ES-I3 (cell line): ENCODE measurements around the gene SRPK3.

ENCODE experiments used
- H3K36me3 ChIP-seq: 2 replicates; pipeline ENCODE4 v1.6.1; 2013; ENCODE audit warnings: mild to moderate bottlenecking, low read length, control low read depth, moderate library complexity; ENCODE audit not compliant: insufficient read depth
- H3K4me1 ChIP-seq: 2 replicates; pipeline ENCODE4 v1.6.1; 2013; ENCODE audit warnings: mild to moderate bottlenecking, control low read depth, low read length; ENCODE audit not compliant: insufficient read depth
- H3K9ac ChIP-seq: 2 replicates; pipeline ENCODE4 v1.6.1; 2013; ENCODE audit warnings: low read depth, mild to moderate bottlenecking, low read length, moderate library complexity
- H3K9me3 ChIP-seq: 2 replicates; pipeline ENCODE4 v1.6.1; 2013; ENCODE audit warnings: mild to moderate bottlenecking, low read length, moderate library complexity; ENCODE audit not compliant: control insufficient read depth, insufficient read depth

The SRPK3 gene

GRCh38 chrX:153778684-153779101 is 2.1 kb upstream of the SRPK3 start:
- no peaks in the 10 kb centered on the region for H3K4me1 ChIP-seq
- H3K9ac ChIP-seq = no peak overlapping the region
- no peaks in the 10 kb centered on the region for H3K36me3 ChIP-seq
- no peaks in the 10 kb centered on the region for H3K9me3 ChIP-seq

DNA sequence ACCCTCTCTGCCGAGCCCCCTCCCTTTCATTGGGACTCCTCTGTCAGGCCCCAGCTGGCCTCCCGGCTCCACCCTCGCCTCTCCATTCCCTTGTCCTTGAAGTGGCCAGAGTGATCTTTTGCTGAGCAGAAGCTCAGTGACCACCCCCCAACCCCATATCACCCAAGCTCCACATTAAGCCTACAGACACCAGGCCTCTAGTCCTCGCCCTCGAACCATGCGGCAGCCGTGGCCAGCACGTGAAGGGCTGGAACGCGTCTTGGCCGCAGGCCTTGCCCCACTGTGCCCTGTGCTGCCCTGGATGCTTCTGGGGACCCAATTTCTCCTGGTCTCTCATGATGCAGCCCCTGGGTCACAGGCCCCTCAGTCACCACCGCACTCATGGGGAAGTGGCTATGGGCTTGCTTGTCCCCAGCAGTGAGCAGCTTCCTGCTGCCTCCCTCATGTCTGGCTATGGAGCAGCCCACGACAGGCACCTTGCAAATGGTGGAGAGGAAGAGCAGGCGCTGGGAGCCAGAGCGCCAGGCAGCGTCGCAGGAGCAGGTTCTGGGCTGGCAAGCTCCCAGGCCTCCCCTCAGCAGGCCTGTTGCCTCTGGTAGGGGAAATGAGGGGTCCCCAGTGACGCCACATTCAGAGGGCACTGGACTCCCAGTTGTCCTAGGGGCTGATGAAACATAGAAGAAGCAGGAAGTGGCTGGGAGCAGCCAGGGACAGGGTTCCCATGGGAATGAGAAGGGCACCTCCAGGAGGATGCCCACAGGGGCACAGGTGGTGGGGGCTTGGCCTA is 757 bp upstream of the SRPK3 start:
- no peaks in the 10 kb centered on the region for H3K4me1 ChIP-seq
- no peaks in the 10 kb centered on the region for H3K9me3 ChIP-seq
- no peak overlapping the region for H3K9ac ChIP-seq
- no peaks in the 10 kb centered on the region for H3K36me3 ChIP-seq

GRCh38 chrX:153781428-153782047 is 697 bp downstream of the SRPK3 start:
- Histone ChIP-seq H3K36me3 (no peaks in the 10 kb centered on the region), H3K9me3 (no peaks in the 10 kb centered on the region), H3K9ac (no peak overlapping the region), H3K4me1 (no peaks in the 10 kb centered on the region)

GRCh38 chrX:153782313-153782712 is 1.5 kb downstream of the SRPK3 start:
- Histone ChIP-seq H3K36me3 (no peaks in the 10 kb centered on the region), H3K4me1 (no peaks in the 10 kb centered on the region), H3K9ac (no peak overlapping the region), H3K9me3 (no peaks in the 10 kb centered on the region)

DNA sequence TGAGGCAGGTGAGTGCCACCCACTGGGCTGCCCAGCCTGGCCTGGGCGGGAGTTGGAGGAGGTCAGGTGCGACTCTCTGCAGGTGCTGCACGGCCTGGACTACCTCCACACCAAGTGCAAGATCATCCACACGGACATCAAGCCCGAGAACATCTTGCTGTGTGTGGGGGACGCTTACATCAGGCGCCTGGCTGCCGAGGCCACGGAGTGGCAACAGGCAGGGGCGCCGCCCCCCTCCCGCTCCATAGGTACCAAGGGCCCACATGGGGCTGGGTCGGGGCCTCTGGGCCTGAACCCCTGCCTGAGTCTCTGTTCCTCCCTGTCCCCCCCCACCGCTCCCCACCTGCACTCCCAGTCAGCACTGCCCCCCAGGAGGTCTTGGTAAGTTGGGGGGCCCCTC is 2.0 kb downstream of the SRPK3 start:
- no peaks in the 10 kb centered on the region for H3K9me3 ChIP-seq
- H3K36me3 ChIP-seq = no peaks in the 10 kb centered on the region
- H3K9ac ChIP-seq = no peak overlapping the region
- H3K4me1 ChIP-seq = no peaks in the 10 kb centered on the region

GRCh38 chrX:153783378-153784013 is 2.7 kb downstream of the SRPK3 start:
- Histone ChIP-seq H3K9me3 (no peaks in the 10 kb centered on the region), H3K4me1 (no peaks in the 10 kb centered on the region), H3K36me3 (no peaks in the 10 kb centered on the region), H3K9ac (no peak overlapping the region)

- no peaks in the 10 kb centered on the region for H3K9me3 ChIP-seq
- no peaks in the 10 kb centered on the region for H3K4me1 ChIP-seq
- H3K36me3 ChIP-seq = no peaks in the 10 kb centered on the region
- no peak overlapping the region for H3K9ac ChIP-seq
These were observed 3.6 kb downstream of the SRPK3 start for GRCh38 chrX:153784325-153784967.

DNA sequence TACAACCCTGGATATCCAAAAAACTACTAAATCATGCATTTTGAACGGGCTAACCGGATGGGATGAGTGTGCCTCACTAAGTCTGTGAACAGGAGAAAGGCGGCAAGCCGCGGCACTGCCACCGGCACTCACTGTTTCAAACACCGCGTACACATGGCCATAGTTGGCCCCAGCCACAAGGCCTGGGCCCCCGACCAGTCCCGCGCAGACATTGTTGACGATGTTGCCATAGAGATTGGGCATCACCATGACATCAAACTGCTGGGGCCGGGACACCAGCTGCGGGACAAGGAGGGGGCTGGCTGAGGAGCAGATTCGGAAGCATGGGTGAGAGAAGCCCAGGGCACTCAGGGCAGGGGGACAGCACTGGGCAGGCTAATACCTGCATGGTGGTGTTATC is 5.8 kb downstream of the SRPK3 start:
- no peaks in the 10 kb centered on the region; the same call in 1 of the 2 replicates for H3K36me3 ChIP-seq
- no peaks in the 10 kb centered on the region for H3K4me1 ChIP-seq
- H3K9ac ChIP-seq = no peak overlapping the region
- H3K9me3 ChIP-seq = no peaks in the 10 kb centered on the region

DNA sequence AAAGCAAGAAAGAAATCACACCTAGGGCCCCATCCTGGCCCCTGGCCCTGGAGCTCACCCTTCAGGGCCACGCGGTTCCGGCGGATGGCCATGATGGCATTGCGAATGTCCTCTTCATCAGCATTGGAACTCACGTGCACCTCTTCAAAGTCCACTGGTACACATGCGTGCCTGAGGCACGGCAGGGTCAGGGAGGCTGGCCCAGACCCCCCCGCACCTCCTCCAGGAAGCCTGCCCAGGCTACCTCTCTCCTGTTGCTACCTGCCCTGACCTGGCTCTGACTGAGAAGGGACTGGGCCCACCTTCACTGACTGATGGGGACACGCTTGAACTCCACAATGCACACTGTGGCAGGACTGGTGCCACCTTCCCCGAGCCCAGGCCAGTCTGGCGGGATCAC is 8.8 kb downstream of the SRPK3 start:
- Histone ChIP-seq H3K9ac (no peak overlapping the region), H3K4me1 (no peaks in the 10 kb centered on the region), H3K36me3 (no peaks in the 10 kb centered on the region; the same call in 1 of the 2 replicates), H3K9me3 (no peaks in the 10 kb centered on the region)

DNA sequence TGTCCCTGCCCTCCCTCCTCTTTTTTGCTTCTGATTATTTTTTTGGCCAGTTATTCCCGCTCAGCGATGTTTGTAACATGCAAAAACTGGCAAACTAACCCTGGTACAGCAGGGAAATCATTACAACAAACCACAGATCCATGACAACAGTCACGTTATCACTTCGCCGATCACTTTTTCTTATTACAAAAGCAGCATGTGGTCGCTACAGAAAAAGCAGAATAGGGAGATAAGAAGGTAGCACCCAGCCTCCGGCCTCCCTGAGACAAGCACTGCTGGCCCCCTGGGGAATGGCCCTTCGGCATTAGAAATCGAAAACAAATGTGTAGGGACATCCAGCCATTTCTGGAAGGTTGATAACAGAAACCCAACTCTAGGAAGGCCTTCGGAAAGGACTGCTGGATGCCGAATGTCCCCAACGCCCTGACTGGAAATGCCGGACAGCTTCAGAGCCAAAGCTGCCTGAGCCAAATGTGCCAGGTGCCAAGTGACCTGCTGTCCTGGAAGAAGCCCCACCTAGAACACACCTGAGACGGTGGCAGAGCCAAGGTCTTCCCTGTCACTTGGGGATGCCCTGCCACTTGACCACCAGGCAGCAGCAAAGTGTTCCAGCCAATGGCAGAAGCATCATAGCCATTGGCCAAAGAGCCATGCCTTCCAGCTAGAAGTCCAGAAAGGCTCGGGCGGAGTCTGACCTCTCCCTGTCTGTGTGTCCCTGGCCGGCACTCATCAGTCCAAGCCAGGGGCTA is 10.4 kb downstream of the SRPK3 start:
- Histone ChIP-seq H3K9me3 (no peaks in the 10 kb centered on the region), H3K9ac (no peak overlapping the region), H3K4me1 (no peaks in the 10 kb centered on the region), H3K36me3 (no peaks in the 10 kb centered on the region; the same call in none of the 2 replicates)

GRCh38 chrX:153792368-153792767 is 11.5 kb downstream of the SRPK3 start:
- Histone ChIP-seq H3K36me3 (peaks cover 5% of the 10 kb centered on the region), H3K9me3 (no peaks in the 10 kb centered on the region), H3K9ac (no peak overlapping the region), H3K4me1 (no peaks in the 10 kb centered on the region)

DNA sequence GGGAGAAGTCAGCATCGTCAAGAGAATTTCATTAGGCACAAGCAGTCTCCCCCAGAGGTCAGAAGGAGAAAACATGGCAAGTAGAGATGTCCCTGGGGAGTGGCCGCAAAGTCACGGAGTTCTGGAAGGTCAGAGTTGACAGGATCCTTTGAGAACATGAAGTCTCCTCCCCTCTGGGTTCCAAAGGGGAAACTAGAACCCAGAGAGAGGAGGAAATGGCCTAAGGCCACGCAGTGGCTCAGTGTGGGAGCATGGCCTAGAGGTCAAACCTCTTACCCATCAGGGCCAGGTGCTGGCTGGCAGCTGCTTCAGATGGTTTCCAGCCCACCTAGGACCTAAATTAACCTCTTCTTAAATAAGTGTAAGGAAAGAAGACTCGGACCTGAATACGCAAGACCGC is 12.4 kb downstream of the SRPK3 start:
- Histone ChIP-seq H3K9ac (peak overlapping the region; percentile 89; the same call in 1 of the 2 replicates), H3K9me3 (no peaks in the 10 kb centered on the region), H3K4me1 (no peaks in the 10 kb centered on the region), H3K36me3 (peaks cover 5% of the 10 kb centered on the region)

- Histone ChIP-seq H3K9ac (peak within 1 kb of the TSS; percentile 89), H3K36me3 (peaks cover 5% of the 10 kb centered on the region), H3K9me3 (no peaks in the 10 kb centered on the region), H3K4me1 (no peaks in the 10 kb centered on the region)
These were observed 13.4 kb downstream of the SRPK3 start, which contains the start of the genes IDH3G and SSR4 for GRCh38 chrX:153794018-153794896. Gene IDH3G, minus strand, starts transcription at chrX:153794375. Its CDS starts 49 bp downstream, at chrX:153794326. Gene SSR4, plus strand, starts transcription at chrX:153794668. Its CDS starts 20 bp downstream, at chrX:153794688.
